Uterus (tissue), 4 donors: Measurements from ENCODE around the gene MAP3K20. TPM values are rescaled to one million over a fixed set of nuclear protein-coding genes. Genes with fewer than 3 reads are reported as not detected.
A peak's percentile ranks its signal among the peaks of the same experiment; 100 is the strongest.
"Not testable (repeated sequence)": the region's sequence is repeated elsewhere in the genome, so short reads cannot be mapped to it uniquely, and the experiment has no call there.

Source experiments
- DNase-seq, 2 donors: peaks; one replicate each; pipeline ENCODE4 v3.0.0-alpha.2; 2019 to 2020
- H3K27ac ChIP-seq, 2 donors: fragments of 200-600 bp; sonication (generic); 1 replicate in 1 of 2; 2 replicates in 1 of 2; pipeline ENCODE4 v1.5.1; 2016 to 2018
- H3K27me3 ChIP-seq, 2 donors: fragments of 200-600 bp; sonication (generic); one replicate each; pipeline ENCODE4 v1.5.1; 2018 to 2019; ENCODE audit warnings: control low read depth in 1 of 2
- H3K36me3 ChIP-seq, 2 donors: fragments of 200-600 bp; sonication (generic); one replicate each; pipeline ENCODE4 v1.5.1; 2019; ENCODE audit warnings: control low read depth in 1 of 2
- H3K4me1 ChIP-seq, 2 donors: fragments of 200-600 bp; sonication (generic); one replicate each; pipeline ENCODE4 v1.5.1; 2018 to 2019; ENCODE audit warnings: control low read depth in 1 of 2
- H3K4me3 ChIP-seq, 2 donors: fragments of 200-600 bp; sonication (generic); 1 replicate in 1 of 2; 2 replicates in 1 of 2; pipeline ENCODE4 v1.5.1; 2018 to 2019; ENCODE audit warnings: mild to moderate bottlenecking in 1 of 2
- H3K9me3 ChIP-seq, 2 donors: fragments of 200-600 bp; sonication (generic); one replicate each; pipeline ENCODE4 v1.5.1; 2019; ENCODE audit warnings: control low read depth in 1 of 2
- CTCF ChIP-seq, 4 experiments: fragments of 200-600 bp in 2 of 4; fragments of 450-650 bp in 2 of 4; sonication (generic) in 2 of 4; IDR thresholded peaks; one replicate each; pipeline ENCODE4 v1.5.1; 2016 to 2019; ENCODE audit warnings: antibody characterized with exemption in 4 of 4, mild to moderate bottlenecking in 2 of 4, moderate library complexity in 1 of 4
- POLR2A ChIP-seq, 2 donors: fragments of 450-650 bp; IDR thresholded peaks; one replicate each; pipeline ENCODE4 v1.6.1; 2016; ENCODE audit warnings: antibody characterized with exemption in 2 of 2, mild to moderate bottlenecking in 1 of 2, moderate library complexity in 1 of 2
- intact Hi-C: fragments of 100-400 bp; cut with DNase I; formaldehyde crosslinking; loops from one replicate; pipeline ENCODE4 v1.15.1; 2023; ENCODE audit warnings: low total_unique reads
- total RNA-seq, 4 donors: library from RNA; depleted of rRNA in 3 of 4; stranded (reverse); fragments of >200 nt in 3 of 4; gene quantifications; one replicate each; pipeline versions ENCODE4 v1.1.0 to v1.2.4, GENCODE V29; 2014 to 2023
- donor health status: DM: yes; HTN: yes; CAD: no.

The MAP3K20 gene
- total RNA-seq, 4 donors from 2014 or later = 47.6 to 183 (median 124) TPM

- H3K36me3 ChIP-seq = no peaks in the 10 kb centered on the region
- H3K27me3 ChIP-seq = no peaks in the 10 kb centered on the region
- DNase-seq = no peak
- no peak for TF ChIP-seq POLR2A (IDR thresholded peaks at IDR 0.05)
- no peak for TF ChIP-seq CTCF (IDR thresholded peaks at IDR 0.05)
- H3K9me3 ChIP-seq = no peaks in the 10 kb centered on the region
- no peaks in the 10 kb centered on the region for H3K4me1 ChIP-seq
- H3K27ac ChIP-seq = peak overlapping the region in 1 of 2 donors; percentile 53
- H3K4me3 ChIP-seq = no peak overlapping the region
- intact Hi-C loops = no loop called here
These were observed 203.3 kb downstream of the MAP3K20 start for GRCh38 chr2:173278794-173279526.

DNA sequence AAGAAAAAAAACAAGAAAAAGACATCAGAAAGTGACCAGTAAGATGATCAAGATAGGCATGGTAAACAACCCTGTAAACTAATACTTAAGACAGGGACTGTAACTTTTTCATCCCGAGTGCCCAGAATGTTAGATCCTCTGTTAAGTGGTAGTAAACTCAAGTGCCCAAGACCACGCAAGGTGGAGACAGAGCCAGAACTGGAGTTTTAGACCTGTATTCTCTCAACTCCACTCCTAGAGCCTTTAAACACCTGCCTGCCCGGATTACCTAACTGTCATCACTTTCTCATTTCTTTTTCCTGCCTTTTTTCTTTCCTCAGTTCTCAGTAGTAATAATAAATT lies 203.9 kb downstream of the MAP3K20 start:
- no peaks in the 10 kb centered on the region for H3K27me3 ChIP-seq
- DNase-seq = no peak
- H3K4me3 ChIP-seq = no peak overlapping the region
- no peaks in the 10 kb centered on the region for H3K36me3 ChIP-seq
- TF ChIP-seq CTCF (IDR thresholded peaks at IDR 0.05) (no peak), POLR2A (IDR thresholded peaks at IDR 0.05) (no peak)
- peak overlapping the region; percentile 14 to 53 for H3K27ac ChIP-seq
- H3K9me3 ChIP-seq = no peaks in the 10 kb centered on the region
- intact Hi-C loops = no loop called here
- H3K4me1 ChIP-seq = no peaks in the 10 kb centered on the region

GRCh38 chr2:173280853-173281252 lies 205.2 kb downstream of the MAP3K20 start:
- no peak overlapping the region for H3K4me3 ChIP-seq
- no peaks in the 10 kb centered on the region for H3K27me3 ChIP-seq
- TF ChIP-seq CTCF (IDR thresholded peaks at IDR 0.05) (no peak), POLR2A (IDR thresholded peaks at IDR 0.05) (no peak)
- no peak for DNase-seq
- no peaks in the 10 kb centered on the region for H3K4me1 ChIP-seq
- H3K9me3 ChIP-seq = no peaks in the 10 kb centered on the region
- H3K36me3 ChIP-seq = no peaks in the 10 kb centered on the region
- intact Hi-C loops = no loop called here
- H3K27ac ChIP-seq = no peak overlapping the region

DNA sequence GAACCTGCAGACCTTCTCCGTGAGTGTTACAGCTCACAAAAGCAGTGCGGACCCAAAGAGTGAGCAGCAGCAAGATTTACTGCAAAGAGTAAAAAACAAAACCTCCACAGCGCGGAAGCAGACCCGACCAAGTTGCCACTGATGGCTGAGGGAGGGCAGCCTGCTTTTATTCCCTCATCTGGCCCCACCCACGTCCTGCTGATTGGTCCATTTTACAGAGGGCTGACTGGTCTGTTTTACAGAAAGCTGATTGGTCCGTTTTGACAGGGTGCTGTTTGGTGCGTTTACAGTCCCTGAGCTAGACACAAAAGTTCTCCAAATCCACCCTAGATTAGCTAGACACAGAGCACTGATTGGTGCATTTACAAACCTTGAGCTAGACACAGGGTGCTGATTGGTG lies 206.3 kb downstream of the MAP3K20 start:
- H3K4me1 ChIP-seq, H3K36me3 ChIP-seq, H3K27me3 ChIP-seq, DNase-seq, H3K27ac ChIP-seq, H3K9me3 ChIP-seq, intact Hi-C loops, H3K4me3 ChIP-seq: not testable (repeated sequence)

DNA sequence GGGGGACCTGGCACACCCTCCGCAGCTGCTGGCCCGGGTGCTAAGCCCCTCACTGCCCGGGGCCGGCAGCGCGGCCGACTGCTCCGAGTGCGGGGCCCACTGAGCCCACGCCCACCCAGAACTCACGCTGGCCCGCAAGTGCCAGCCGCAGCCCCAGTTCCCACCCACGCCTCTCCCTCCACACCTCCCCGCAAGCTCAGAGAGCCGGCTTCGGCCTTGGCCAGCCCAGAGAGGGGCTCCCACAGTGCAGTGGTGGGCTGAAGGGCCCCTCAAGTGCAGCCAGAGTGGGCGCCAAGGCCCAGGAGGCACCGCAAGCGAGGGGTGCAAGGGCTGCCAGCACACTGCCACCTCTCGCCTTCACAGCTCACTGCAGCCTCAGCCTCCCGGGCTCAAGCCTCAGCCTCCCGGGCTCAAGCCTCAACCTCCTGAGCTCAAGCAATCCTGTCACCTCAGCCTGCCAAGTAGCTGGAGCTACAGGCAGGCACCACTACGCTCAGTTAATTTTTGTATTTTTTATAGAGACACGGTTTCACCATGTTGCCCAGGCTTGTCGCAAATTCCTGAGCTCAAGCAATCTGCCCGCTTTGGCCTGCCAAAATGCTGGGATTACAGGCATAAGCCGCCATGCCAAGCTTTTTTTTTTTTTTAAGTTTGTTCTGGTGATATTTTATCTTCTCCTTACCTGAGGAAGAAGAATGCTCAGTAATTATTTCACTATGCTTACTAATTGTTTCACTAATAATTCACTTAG lies 207.3 kb downstream of the MAP3K20 start:
- Histone ChIP-seq H3K4me3 (no peak overlapping the region), H3K4me1 (no peaks in the 10 kb centered on the region), H3K27me3 (no peaks in the 10 kb centered on the region), H3K9me3 (no peaks in the 10 kb centered on the region), H3K36me3 (no peaks in the 10 kb centered on the region), H3K27ac (no peak overlapping the region)
- TF ChIP-seq POLR2A (IDR thresholded peaks at IDR 0.05) = no peak
- TF ChIP-seq CTCF (IDR thresholded peaks at IDR 0.05) = no peak
- DNase-seq = no peak
- intact Hi-C loops = no loop called here
